H9 (cell line): ENCODE results near the gene FXYD4. TPM values are rescaled to one million over a fixed set of nuclear protein-coding genes. Genes with fewer than 3 reads are reported as not detected.

Source experiments
- DNase-seq: peaks from one replicate; pipeline ENCODE4 v3.0.0-alpha.2; 2017
- H2AFZ ChIP-seq: one replicate; pipeline ENCODE4 v1.6.1; 2013; ENCODE audit warnings: mild to moderate bottlenecking, low read length, control low read depth, moderate library complexity
- H2AK5ac ChIP-seq: 2 replicates; pipeline ENCODE4 v1.6.1; 2013; ENCODE audit warnings: low read length, control low read depth, mixed read lengths; ENCODE audit not compliant: insufficient read length
- H2BK120ac ChIP-seq: one replicate; pipeline ENCODE4 v1.6.1; 2013; ENCODE audit warnings: low read depth, mild to moderate bottlenecking, low read length, control low read depth, inconsistent platforms; ENCODE audit not compliant: poor library complexity, severe bottlenecking
- H2BK12ac ChIP-seq: 2 replicates; pipeline ENCODE4 v1.6.1; 2013; ENCODE audit warnings: low read length, control low read depth, mixed read lengths, low read depth; ENCODE audit not compliant: insufficient read length
- H2BK15ac ChIP-seq: 2 replicates; pipeline ENCODE4 v1.6.1; 2013; ENCODE audit warnings: low read depth, low read length, control low read depth
- H2BK20ac ChIP-seq: one replicate; pipeline ENCODE4 v1.6.1; 2013; ENCODE audit warnings: low read depth, mild to moderate bottlenecking, low read length, control low read depth, inconsistent platforms; ENCODE audit not compliant: poor library complexity, severe bottlenecking
- H2BK5ac ChIP-seq: 2 replicates; pipeline ENCODE4 v1.6.1; 2013; ENCODE audit warnings: low read length, control low read depth, mixed read lengths; ENCODE audit not compliant: insufficient read length
- H3K14ac ChIP-seq: 2 replicates; pipeline ENCODE4 v1.6.1; 2013; ENCODE audit warnings: low read length, control low read depth; ENCODE audit not compliant: insufficient read depth
- H3K18ac ChIP-seq: 2 replicates; pipeline ENCODE4 v1.6.1; 2013; ENCODE audit warnings: low read depth, mild to moderate bottlenecking, mixed read lengths, low read length, control low read depth; ENCODE audit not compliant: insufficient read length
- H3K23ac ChIP-seq: 2 replicates; pipeline ENCODE4 v1.6.1; 2013; ENCODE audit warnings: low read length, control low read depth, mixed read lengths, low read depth; ENCODE audit not compliant: insufficient read length
- H3K23me2 ChIP-seq: 2 replicates; pipeline ENCODE4 v1.6.1; 2013; ENCODE audit warnings: low read depth, mild to moderate bottlenecking, mixed read lengths, low read length, control low read depth; ENCODE audit not compliant: insufficient read length, poor library complexity, severe bottlenecking
- H3K27ac ChIP-seq: 2 replicates; pipeline ENCODE4 v1.5.1; 2013; ENCODE audit warnings: low read length, control low read depth, mixed read lengths, low read depth; ENCODE audit not compliant: insufficient read length
- H3K27me3 ChIP-seq: 2 replicates; pipeline ENCODE4 v1.6.1; 2013; ENCODE audit warnings: low read length, control low read depth, inconsistent platforms; ENCODE audit not compliant: insufficient read depth
- H3K4ac ChIP-seq: 2 replicates; pipeline ENCODE4 v1.6.1; 2013; ENCODE audit warnings: low read depth, mild to moderate bottlenecking, control low read depth, inconsistent platforms, low read length, moderate library complexity
- H3K4me1 ChIP-seq: 2 replicates; pipeline ENCODE4 v1.6.1; 2013; ENCODE audit warnings: low read length, control low read depth, inconsistent platforms; ENCODE audit not compliant: insufficient read depth
- H3K4me2 ChIP-seq: 2 replicates; pipeline ENCODE4 v1.6.1; 2013; ENCODE audit warnings: low read length, control low read depth, mixed read lengths; ENCODE audit not compliant: insufficient read length, insufficient read depth
- H3K56ac ChIP-seq: 2 replicates; pipeline ENCODE4 v1.6.1; 2013; ENCODE audit warnings: low read depth, mild to moderate bottlenecking, mixed read lengths, low read length, control low read depth; ENCODE audit not compliant: insufficient read length
- H3K79me1 ChIP-seq: 2 replicates; pipeline ENCODE4 v1.6.1; 2013; ENCODE audit warnings: low read depth, mild to moderate bottlenecking, moderate library complexity, low read length, control low read depth, inconsistent platforms; ENCODE audit not compliant: insufficient read depth, poor library complexity, severe bottlenecking
- H3K79me2 ChIP-seq: 2 replicates; pipeline ENCODE4 v1.6.1; 2013; ENCODE audit warnings: low read length, control low read depth, inconsistent platforms; ENCODE audit not compliant: insufficient read depth
- H3K9ac ChIP-seq: 2 replicates; pipeline ENCODE4 v1.6.1; 2013; ENCODE audit warnings: low read length, control low read depth, mixed read lengths; ENCODE audit not compliant: insufficient read length; ENCODE audit errors: extremely low read depth
- H3K9me3 ChIP-seq: one replicate; pipeline ENCODE4 v1.6.1; 2013; ENCODE audit warnings: low read depth, low read length, inconsistent platforms; ENCODE audit not compliant: control insufficient read depth
- H3T11ph ChIP-seq: one replicate; pipeline ENCODE4 v1.6.1; 2013; ENCODE audit warnings: mild to moderate bottlenecking, low read length, control low read depth, inconsistent platforms
- H4K20me1 ChIP-seq: one replicate; pipeline ENCODE4 v1.6.1; 2013; ENCODE audit not compliant: control insufficient read depth, insufficient read length, insufficient read depth
- H4K5ac ChIP-seq: 2 replicates; pipeline ENCODE4 v1.6.1; 2013; ENCODE audit warnings: low read depth, mild to moderate bottlenecking, mixed read lengths, low read length, control low read depth; ENCODE audit not compliant: insufficient read length
- H4K8ac ChIP-seq: replicated peaks from 2 replicates; pipeline ENCODE4 v1.6.1; 2013; ENCODE audit warnings: low read length, control low read depth, mixed read lengths, low read depth; ENCODE audit not compliant: insufficient read length
- H4K91ac ChIP-seq: 2 replicates; pipeline ENCODE4 v1.6.1; 2013; ENCODE audit warnings: low read depth, mild to moderate bottlenecking, moderate library complexity, mixed read lengths, low read length, control low read depth; ENCODE audit not compliant: insufficient read length
- H3K27ac Mint-ChIP-seq, 3 experiments: 2 replicates in 2 of 3; 3 replicates in 1 of 3; pipeline ENCODE4 v1.8.0; 2020 to 2021; ENCODE audit warnings: mixed read lengths in 3 of 3, mild to moderate bottlenecking in 1 of 3, moderate library complexity in 1 of 3
- H3K27me3 Mint-ChIP-seq: 2 replicates; pipeline ENCODE4 v1.8.0; 2021; ENCODE audit warnings: low read depth, mild to moderate bottlenecking, moderate library complexity, mixed read lengths
- H3K36me3 Mint-ChIP-seq, 3 experiments: 2 replicates in 2 of 3; 3 replicates in 1 of 3; pipeline ENCODE4 v1.8.0; 2020 to 2021; ENCODE audit warnings: low read depth in 3 of 3, mixed read lengths in 3 of 3; ENCODE audit not compliant: insufficient read depth in 1 of 3
- H3K4me1 Mint-ChIP-seq, 2 experiments: 2 replicates each; pipeline ENCODE4 v1.8.0; 2020; ENCODE audit warnings: mixed read lengths in 2 of 2
- H3K4me3 Mint-ChIP-seq, 2 experiments: 2 replicates in 1 of 2; 3 replicates in 1 of 2; pipeline ENCODE4 v1.8.0; 2020 to 2021; ENCODE audit warnings: mild to moderate bottlenecking in 2 of 2, mixed read lengths in 2 of 2, moderate library complexity in 1 of 2
- H3K9me3 Mint-ChIP-seq, 2 experiments: 2 replicates in 1 of 2; 3 replicates in 1 of 2; pipeline ENCODE4 v1.8.0; 2020; ENCODE audit warnings: mild to moderate bottlenecking in 2 of 2, mixed read lengths in 2 of 2, moderate library complexity in 1 of 2
- CTCF ChIP-seq: fragments of 200-600 bp; sonication (generic); conservative IDR thresholded peaks from 3 replicates; pipeline ENCODE4 v1.8.0; 2021; ENCODE audit warnings: antibody characterized with exemption, mild to moderate bottlenecking
- WGBS: extraction: QIAGEN DNeasy Blood & Tissue Kit; methylation state at CpG from one replicate; pipeline ENCODE4 v1.1.7; 2013; ENCODE audit warnings: missing lambda C conversion rate, low lambda C conversion rate, mixed read lengths; ENCODE audit not compliant: insufficient read length; ENCODE audit errors: extremely low coverage; 5-methylcytosine and 5-hydroxymethylcytosine counted together
- total RNA-seq: library from RNA; stranded (reverse); gene quantifications from 2 replicates; pipeline ENCODE4 v1.2.1, GENCODE V29; 2021

Gene FXYD4
- total RNA-seq, 1 experiment from 2014 or later = not detected

GRCh38 chr10:43355749-43356371, 15.6 kb upstream of the FXYD4 start:
- Histone ChIP-seq H3K4ac (no peak overlapping the region), H3K27me3 (no peaks in the 10 kb centered on the region), H4K8ac (no peak overlapping the region), H3K79me2 (no peaks in the 10 kb centered on the region), H3K9me3 (no peaks in the 10 kb centered on the region), H3K23ac (no peak overlapping the region), H4K5ac (no peak overlapping the region), H3K27ac (no peak overlapping the region), H3K79me1 (no peaks in the 10 kb centered on the region), H4K91ac (no peak overlapping the region), H3K18ac (no peak overlapping the region), H2BK5ac (no peak overlapping the region), H3K4me1 (peaks cover 2% of the 10 kb centered on the region; the same call in 1 of the 2 replicates), H3K56ac (no peak overlapping the region), H4K20me1 (no peaks in the 10 kb centered on the region), H3K4me2 (no peak overlapping the region), H2BK12ac (no peak overlapping the region), H3T11ph (no peak overlapping the region), H3K9ac (no peak overlapping the region), H2BK15ac (no peak overlapping the region), H2BK120ac (no peak overlapping the region), H3K14ac (no peak overlapping the region), H2AFZ (no peak overlapping the region), H3K23me2 (no peaks in the 10 kb centered on the region), H2BK20ac (no peak overlapping the region), H2AK5ac (no peak overlapping the region)
- no peaks in the 10 kb centered on the region for H3K9me3 Mint-ChIP-seq
- peak overlapping the region in 1 of 3 experiments; percentile 8; a peak in 1 of 7 replicates for H3K27ac Mint-ChIP-seq
- TF ChIP-seq CTCF = peak; percentile 11; the same call in 1 of the 3 replicates
- peaks cover 27 to 40% of the 10 kb centered on the region in 2 experiments for H3K4me1 Mint-ChIP-seq
- no CpG with 5 or more reads among the region's 4 CpGs for WGBS
- H3K27me3 Mint-ChIP-seq = no peaks in the 10 kb centered on the region
- H3K36me3 Mint-ChIP-seq = no peaks in the 10 kb centered on the region
- DNase-seq = no peak
- no peak overlapping the region for H3K4me3 Mint-ChIP-seq
